ENCODE results near the gene STAT5A. TPM values are rescaled to one million over a fixed set of nuclear protein-coding genes. Genes with fewer than 3 reads are reported as not detected.
"Not testable (repeated sequence)": the region's sequence is repeated elsewhere in the genome, so short reads cannot be mapped to it uniquely, and the experiment has no call there.

The STAT5A gene
- total RNA-seq, 1 donor from 2014 or later = 1.4 TPM

- DNase-seq = no peak
These were observed 44.8 kb downstream of the STAT5A start for GRCh38 chr17:42333053-42333452.

GRCh38 chr17:42334677-42335076, 46.4 kb downstream of the STAT5A start:
- DNase-seq = no peak

GRCh38 chr17:42337442-42337841, 49.1 kb downstream of the STAT5A start:
- DNase-seq = no peak

- no peak for DNase-seq
These were observed 50.2 kb downstream of the STAT5A start for GRCh38 chr17:42338427-42338985.

GRCh38 chr17:42339221-42339620, 50.9 kb downstream of the STAT5A start:
- DNase-seq = no peak

- DNase-seq = no peak
These were observed 52.4 kb downstream of the STAT5A start for GRCh38 chr17:42340691-42341127.

DNA sequence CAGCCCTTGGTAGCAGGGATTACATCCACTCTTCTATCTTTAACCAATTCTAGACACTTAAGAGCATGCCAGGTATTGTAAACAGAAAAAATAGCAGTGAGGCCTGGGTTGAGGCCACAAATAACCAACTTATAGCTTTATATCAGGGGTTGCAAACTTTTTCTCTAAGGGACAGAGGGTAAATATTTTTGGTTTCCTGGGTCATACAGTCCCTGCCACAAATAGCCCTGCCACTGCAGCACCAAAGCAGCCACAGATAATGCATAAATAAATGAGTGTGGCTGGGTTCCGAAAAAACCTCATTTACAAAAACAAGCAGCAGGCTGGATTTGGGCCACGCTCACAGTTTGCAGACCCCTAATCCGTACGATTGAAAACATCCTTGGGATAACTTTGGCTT, 53.3 kb downstream of the STAT5A start:
- DNase-seq = no peak

DNA sequence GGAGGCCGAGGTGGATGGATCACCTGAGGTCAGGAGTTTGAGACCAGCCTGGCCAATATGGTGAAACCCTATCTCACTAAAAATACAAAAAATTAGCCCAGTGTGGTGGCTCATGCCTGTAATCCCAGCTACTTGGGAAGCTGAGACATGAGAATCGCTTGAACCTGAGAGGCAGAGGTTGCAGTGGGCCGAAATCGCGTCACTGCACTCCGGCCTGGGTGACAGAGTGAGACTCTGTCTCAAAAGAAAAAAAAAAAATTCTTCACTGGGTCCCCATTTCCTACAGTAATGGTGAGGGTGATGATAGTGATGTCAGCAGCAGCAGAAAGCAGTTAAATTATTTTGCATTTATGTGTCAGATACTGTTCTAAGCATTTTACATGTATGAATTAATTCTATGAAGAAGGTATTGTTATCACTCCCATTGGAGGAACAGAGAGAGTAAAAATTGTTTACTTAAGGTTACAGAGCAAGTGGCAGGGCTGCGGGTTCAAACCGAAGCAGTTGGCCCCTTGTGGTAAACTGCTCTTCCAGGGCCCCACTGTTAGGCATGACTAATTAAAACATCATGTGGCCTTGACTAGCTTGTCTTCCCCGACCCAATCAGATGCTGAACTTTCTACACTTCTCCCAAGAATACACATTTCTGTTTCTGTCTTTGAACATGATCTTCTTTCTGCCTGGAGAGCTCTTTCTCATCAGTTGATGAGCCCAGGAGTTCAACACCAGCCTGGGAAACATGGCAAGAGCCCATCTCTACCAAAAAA, 54.1 kb downstream of the STAT5A start:
- no peak for DNase-seq

DNA sequence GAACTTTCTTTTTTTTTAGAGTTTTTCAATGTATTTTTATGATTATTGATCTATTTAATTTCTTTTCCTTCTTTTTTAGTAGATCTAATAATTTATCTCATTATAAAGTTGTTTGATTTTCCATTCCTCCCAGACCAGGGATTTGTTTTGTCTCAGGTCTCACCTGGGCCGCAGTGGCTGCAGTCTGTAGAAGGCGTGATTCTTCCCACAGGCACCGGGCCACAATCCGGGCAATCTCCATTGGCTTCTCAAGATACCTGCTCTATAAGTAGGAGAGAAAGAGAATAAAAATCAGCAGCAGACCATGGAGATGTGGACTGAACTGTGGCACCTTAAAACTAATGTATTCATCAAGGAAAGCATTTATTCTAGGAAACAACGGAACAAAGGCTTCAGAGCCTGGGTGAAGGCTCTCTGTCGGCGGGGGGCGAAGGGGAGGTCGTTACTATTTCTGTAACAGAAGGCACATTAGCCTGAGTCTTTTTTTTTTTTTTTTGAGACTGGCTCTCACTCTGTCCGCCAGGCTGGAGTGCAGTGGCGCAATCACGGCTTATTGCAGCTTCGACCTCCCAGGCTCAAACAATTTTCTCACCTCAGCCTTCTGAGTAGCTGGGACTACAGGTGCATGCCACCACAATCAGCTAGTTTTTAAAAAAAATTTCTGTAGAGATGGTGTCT, 57.2 kb downstream of the STAT5A start:
- no peak for DNase-seq

DNA sequence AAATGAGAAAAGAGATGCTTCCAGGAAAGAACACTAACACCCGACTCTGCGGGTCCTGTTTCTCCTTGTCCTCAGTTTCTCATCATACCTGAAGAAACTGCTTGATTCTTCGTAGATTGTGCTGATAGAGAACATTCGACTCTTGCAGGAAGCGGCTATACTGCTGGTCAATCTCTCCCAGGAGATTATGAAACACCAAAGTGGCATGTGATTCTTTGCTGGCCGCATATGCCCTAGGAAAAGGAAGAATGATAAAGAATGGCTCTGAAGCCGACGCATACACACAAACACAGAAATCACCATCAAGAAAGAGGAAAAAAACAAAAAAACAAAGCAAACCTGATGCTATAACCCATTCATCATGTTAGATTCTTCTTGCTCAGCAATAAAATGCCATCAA, 58.2 kb downstream of the STAT5A start:
- DNase-seq = no peak

- DNase-seq = no peak
These were observed 58.9 kb downstream of the STAT5A start for GRCh38 chr17:42347198-42347597.

- DNase-seq = no peak
These were observed 59.3 kb downstream of the STAT5A start for GRCh38 chr17:42347606-42348005.

- DNase-seq = no peak
These were observed 59.8 kb downstream of the STAT5A start for GRCh38 chr17:42348104-42348503.

DNA sequence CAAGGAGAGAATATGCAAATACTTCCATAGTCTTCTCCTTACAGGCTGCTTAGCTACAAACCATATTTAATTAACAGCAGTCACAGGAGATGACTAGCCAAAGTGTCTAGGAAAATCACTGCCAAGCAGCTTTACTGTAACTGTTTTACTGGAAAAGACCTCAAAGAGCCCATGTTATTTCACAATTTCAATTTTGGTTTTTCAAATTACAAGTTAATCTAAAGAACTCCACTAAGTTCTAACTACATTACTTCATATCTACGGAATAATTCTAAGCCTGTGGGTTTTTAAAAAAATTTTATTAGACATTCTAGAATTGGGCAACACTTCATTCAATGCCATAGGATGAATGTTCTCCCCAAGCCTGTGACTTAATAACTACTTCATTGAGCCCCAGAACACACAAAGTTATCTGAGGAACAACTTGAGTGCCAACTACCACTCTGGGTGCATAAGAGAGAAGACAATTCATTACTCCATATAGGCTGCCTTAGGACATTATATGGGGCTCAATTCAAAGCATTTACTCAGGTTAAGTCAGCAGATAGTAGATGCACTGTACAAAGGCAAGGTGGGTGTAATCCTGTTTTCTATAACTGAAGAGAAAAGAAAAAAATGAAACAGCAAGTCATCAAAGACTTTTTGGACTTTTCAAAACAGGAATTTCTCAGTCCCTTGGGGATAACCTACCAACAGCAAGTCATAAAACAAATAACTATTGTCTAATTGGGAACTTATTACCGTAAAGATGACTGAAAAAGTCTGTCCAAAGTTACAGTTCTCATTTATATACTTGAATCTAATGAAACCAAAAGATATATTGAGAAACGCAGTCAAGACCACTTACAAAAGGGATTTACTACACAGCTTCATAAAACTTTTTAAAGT, 66.9 kb downstream of the STAT5A start:
- DNase-seq = no peak

GRCh38 chr17:42358434-42358833, 70.1 kb downstream of the STAT5A start:
- DNase-seq = no peak

DNA sequence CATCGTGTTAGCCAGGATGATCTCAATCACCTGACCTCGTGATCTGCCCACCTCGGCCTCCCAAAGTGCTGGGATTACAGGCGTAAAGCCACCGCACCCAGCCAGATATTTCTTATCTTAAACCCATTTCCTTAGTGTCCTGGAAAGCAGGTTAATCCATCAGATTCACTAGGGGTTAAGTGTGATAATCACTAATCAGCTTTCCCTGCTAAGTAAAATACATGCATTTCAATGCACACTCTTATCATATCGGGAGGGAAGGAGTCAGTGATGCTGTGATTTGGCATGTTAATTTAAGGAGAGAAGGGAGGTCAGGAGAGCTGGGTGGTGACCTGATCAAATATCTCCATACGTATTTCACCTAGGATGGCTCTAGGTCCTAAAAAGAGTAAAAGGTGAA, 70.8 kb downstream of the STAT5A start:
- no peak for DNase-seq

- DNase-seq = not testable (repeated sequence)
These were observed 72.1 kb downstream of the STAT5A start for GRCh38 chr17:42360388-42360787.

Other genes with a start within 250 kb of the STAT5A start
- 3.7 TPM for gene C17orf113, start 237.9 kb upstream of the STAT5A start, total RNA-seq
- 0.31 TPM for gene ZNF385C, start 190.0 kb upstream of the STAT5A start, total RNA-seq
- gene DHX58, start 175.8 kb upstream of the STAT5A start, total RNA-seq = 1.1 TPM
- 9.0 TPM for gene KAT2A, start 167.1 kb upstream of the STAT5A start, total RNA-seq
- gene HSPB9, start 165.7 kb upstream of the STAT5A start, total RNA-seq = not detected
- gene RAB5C, start 133.5 kb upstream of the STAT5A start, total RNA-seq = 35.1 TPM
- 0.31 TPM for gene KCNH4, start 107.4 kb upstream of the STAT5A start, total RNA-seq
- gene HCRT, start 103.0 kb upstream of the STAT5A start, total RNA-seq = not detected
- gene GHDC, start 94.0 kb upstream of the STAT5A start, total RNA-seq = 5.5 TPM
- gene STAT5B, start 12.1 kb upstream of the STAT5A start, total RNA-seq = 20.7 TPM
- 25.1 TPM for gene STAT3, start 99.9 kb downstream of the STAT5A start, total RNA-seq
- 7.8 TPM for gene CAVIN1, start 134.8 kb downstream of the STAT5A start, total RNA-seq
- 263 TPM for gene ATP6V0A1, start 170.4 kb downstream of the STAT5A start, total RNA-seq
- 8.6 TPM for gene NAGLU, start 247.7 kb downstream of the STAT5A start, total RNA-seq

Measured in occipital lobe (tissue), 2 donors.